ENCODE data around the gene MEN1.

Gene MEN1

GRCh38 chr11:64801561-64802369 lies 8.6 kb downstream of the MEN1 start:
- DNase-seq (ENCODE audit: low read depth) = no peak

GRCh38 chr11:64801158-64801464 lies 9.2 kb downstream of the MEN1 start:
- no peak for DNase-seq (ENCODE audit: low read depth)

GRCh38 chr11:64800303-64801157 lies 9.8 kb downstream of the MEN1 start:
- no peak for DNase-seq (ENCODE audit: low read depth)

- no peak for DNase-seq (ENCODE audit: low read depth)
Observed at GRCh38 chr11:64799623-64800302, 10.6 kb downstream of the MEN1 start.

- no peak for DNase-seq (ENCODE audit: low read depth)
Observed at GRCh38 chr11:64799256-64799622, 11.1 kb downstream of the MEN1 start.

- no peak for DNase-seq (ENCODE audit: low read depth)
Observed at GRCh38 chr11:64796757-64797541, 13.4 kb downstream of the MEN1 start.

GRCh38 chr11:64796047-64796756 lies 14.1 kb downstream of the MEN1 start:
- DNase-seq (ENCODE audit: low read depth) = no peak

GRCh38 chr11:64794526-64794925 lies 15.8 kb downstream of the MEN1 start:
- no peak for DNase-seq (ENCODE audit: low read depth)

GRCh38 chr11:64793271-64794160 lies 16.8 kb downstream of the MEN1 start:
- no peak for DNase-seq (ENCODE audit: low read depth)

- DNase-seq (ENCODE audit: low read depth) = no peak
Observed at GRCh38 chr11:64792482-64792881, 17.9 kb downstream of the MEN1 start.

- no peak for DNase-seq (ENCODE audit: low read depth)
Observed at GRCh38 chr11:64791781-64792291, 18.5 kb downstream of the MEN1 start.

GRCh38 chr11:64790205-64791095 lies 19.9 kb downstream of the MEN1 start:
- no peak for DNase-seq (ENCODE audit: low read depth)

GRCh38 chr11:64789331-64790204 lies 20.8 kb downstream of the MEN1 start:
- DNase-seq (ENCODE audit: low read depth) = no peak

GRCh38 chr11:64788321-64789215 lies 21.8 kb downstream of the MEN1 start:
- DNase-seq (ENCODE audit: low read depth) = no peak

- DNase-seq (ENCODE audit: low read depth) = no peak
Observed at GRCh38 chr11:64787526-64788320, 22.6 kb downstream of the MEN1 start.

GRCh38 chr11:64786308-64786707 lies 24.0 kb downstream of the MEN1 start:
- no peak for DNase-seq (ENCODE audit: low read depth)

Data from CMK (cell line).